GM12878 (cell line): Measurements from ENCODE around the gene RETNLB. TPM values are rescaled to one million over a fixed set of nuclear protein-coding genes. Genes with fewer than 3 reads are reported as not detected.

Source experiments
- ATAC-seq: fragments of 200-7000 bp; cut with Tn5 transposase; 3 replicates; pipeline ENCODE4 v1.9.1; 2020; ENCODE audit warnings: mild to moderate bottlenecking, moderate library complexity
- BruUV-seq: library from RNA; stranded (reverse); fragments of 400-500 nt; replicated peaks from 2 replicates; lab custom pipeline; 2021; lab: Mats Ljungman, UMichigan
- CTCF ChIA-PET: fragments of 300-600 bp; sonication (Branson Sonifier 250); formaldehyde crosslinking; extraction: SDS; loops from one replicate; lab custom pipeline; 2021; ENCODE audit warnings: inconsistent platforms; lab: Yijun Ruan, JAX
- POLR2A ChIA-PET: fragments of 350-600 bp; formaldehyde crosslinking; extraction: SDS; loops from one replicate; lab custom pipeline; 2021; ENCODE audit warnings: inconsistent platforms; lab: Charles Lee
- RAD21 ChIA-PET: fragments of 300-600 bp; sonication (Branson Sonifier 250); formaldehyde crosslinking; loops from one replicate; lab custom pipeline; 2023; ENCODE audit warnings: antibody characterized with exemption; ENCODE audit not compliant: unreplicated experiment; lab: Charles Lee
- SMC1A ChIA-PET: fragments of 300-600 bp; sonication (Branson Sonifier 250); formaldehyde crosslinking; loops from one replicate; lab custom pipeline; 2023; ENCODE audit not compliant: unreplicated experiment, uncharacterized antibody; lab: Charles Lee
- DNase-seq: peaks from one replicate; pipeline ENCODE4 v3.0.0-alpha.2; 2011; ENCODE audit warnings: low read depth, low spot score
- FAIRE-seq: peaks from 3 replicates; lab custom pipeline; 2011; peaks lifted over from hg19 to GRCh38; lab: Jason Lieb, UNC
- H2AFZ ChIP-seq: 2 replicates; pipeline ENCODE4 v1.6.0; 2011; ENCODE audit warnings: low read depth, low read length, control low read depth; ENCODE audit not compliant: control insufficient read depth
- H3K27ac ChIP-seq: 2 replicates; pipeline ENCODE4 v1.5.1; 2011; ENCODE audit warnings: control low read depth; ENCODE audit not compliant: control insufficient read depth, insufficient read depth
- H3K27me3 ChIP-seq, 2 experiments: replicated peaks in 1 of 2; 2 replicates each; pipeline versions ENCODE4 v1.6.0 to v1.6.1; 2011; ENCODE audit warnings: low read length in 1 of 2; ENCODE audit not compliant: control insufficient read depth in 2 of 2, insufficient read depth in 2 of 2
- H3K36me3 ChIP-seq, 2 experiments: 2 replicates each; pipeline ENCODE4 v1.5.1; 2011; ENCODE audit warnings: low read length in 1 of 2; ENCODE audit not compliant: control insufficient read depth in 2 of 2, insufficient read depth in 2 of 2
- H3K4me1 ChIP-seq: 2 replicates; pipeline ENCODE4 v1.6.1; 2011; ENCODE audit warnings: mild to moderate bottlenecking, low read length, moderate library complexity, mixed read lengths; ENCODE audit not compliant: control insufficient read depth, insufficient read depth
- H3K4me2 ChIP-seq: 2 replicates; pipeline ENCODE4 v1.6.0; 2011; ENCODE audit warnings: control low read depth; ENCODE audit not compliant: control insufficient read depth, insufficient read depth
- H3K4me3 ChIP-seq: fragments of 200-600 bp; sonication (generic); 2 replicates; pipeline ENCODE4 v1.5.1; 2016
- H3K79me2 ChIP-seq: 2 replicates; pipeline ENCODE4 v1.6.0; 2011; ENCODE audit warnings: low read length; ENCODE audit not compliant: control insufficient read depth, insufficient read depth
- H3K9ac ChIP-seq: 2 replicates; pipeline ENCODE4 v1.8.0; 2011; ENCODE audit warnings: low read length, control low read depth, mixed read lengths; ENCODE audit not compliant: control insufficient read depth, insufficient read depth
- H3K9me3 ChIP-seq: replicated peaks from 3 replicates; pipeline ENCODE4 v1.5.1; 2011; ENCODE audit warnings: mild to moderate bottlenecking, low read length; ENCODE audit not compliant: control insufficient read depth, insufficient read depth
- H4K20me1 ChIP-seq: 2 replicates; pipeline ENCODE4 v1.6.0; 2011; ENCODE audit not compliant: control insufficient read depth, insufficient read depth
- ATF2 ChIP-seq: IDR thresholded peaks from 2 replicates; pipeline ENCODE4 v1.6.1; 2012; ENCODE audit warnings: low read length, inconsistent platforms
- BHLHE40 ChIP-seq, 2 experiments: fragments of 450-650 bp in 1 of 2; IDR thresholded peaks; 2 replicates each; pipeline ENCODE4 v1.6.1; 2011 to 2017; ENCODE audit warnings: low read depth in 2 of 2, borderline replicate concordance in 1 of 2, improper control_type of control experiment in 1 of 2, low read length in 1 of 2, mild to moderate bottlenecking in 1 of 2
- CEBPB ChIP-seq, 2 experiments: fragments of 150-350 bp in 1 of 2; IDR thresholded peaks; 2 replicates each; pipeline ENCODE4 v1.6.1; 2012 to 2014; ENCODE audit warnings: low read depth in 2 of 2, low read length in 2 of 2, borderline replicate concordance in 1 of 2, inconsistent platforms in 1 of 2
- CHD1 ChIP-seq: IDR thresholded peaks from 2 replicates; pipeline ENCODE4 v1.6.1; 2012; ENCODE audit warnings: low read depth, low read length, improper control_type of control experiment
- ESRRA ChIP-seq: IDR thresholded peaks from 2 replicates; pipeline ENCODE4 v1.6.1; 2012; ENCODE audit warnings: mild to moderate bottlenecking, low read length, improper control_type of control experiment
- GABPA ChIP-seq: IDR thresholded peaks from 2 replicates; pipeline ENCODE4 v1.6.1; 2014; ENCODE audit warnings: antibody characterized with exemption, low read depth, mild to moderate bottlenecking, inconsistent platforms
- MXI1 ChIP-seq: fragments of 150-350 bp; IDR thresholded peaks from 2 replicates; pipeline ENCODE4 v1.6.1; 2011; ENCODE audit warnings: low read depth, mild to moderate bottlenecking, inconsistent platforms, low read length, improper control_type of control experiment
- RB1 ChIP-seq: fragments of 450-650 bp; formaldehyde crosslinking; IDR thresholded peaks from 2 replicates; pipeline ENCODE4 v1.6.1; 2017; ENCODE audit warnings: mild to moderate bottlenecking, borderline replicate concordance
- TBL1XR1 ChIP-seq: IDR thresholded peaks from 2 replicates; pipeline ENCODE4 v1.6.1; 2012; ENCODE audit warnings: low read depth, low read length, improper control_type of control experiment
- TCF7 ChIP-seq: IDR thresholded peaks from 2 replicates; pipeline ENCODE4 v1.6.1; 2014; ENCODE audit warnings: antibody characterized with exemption, borderline replicate concordance
- YY1 ChIP-seq: IDR thresholded peaks from 2 replicates; pipeline ENCODE4 v1.6.1; 2011; ENCODE audit warnings: low read depth, mild to moderate bottlenecking, low read length
- ZBED1 ChIP-seq: IDR thresholded peaks from 2 replicates; pipeline ENCODE4 v1.6.1; 2016; ENCODE audit warnings: borderline replicate concordance
- ZBTB40 ChIP-seq: fragments of 450-650 bp; IDR thresholded peaks from 2 replicates; pipeline ENCODE4 v1.6.1; 2016; ENCODE audit warnings: mild to moderate bottlenecking, moderate library complexity, borderline replicate concordance
- ZSCAN29 ChIP-seq: fragments of 450-650 bp; IDR thresholded peaks from 2 replicates; pipeline ENCODE4 v1.6.1; 2017; ENCODE audit warnings: mild to moderate bottlenecking, moderate library complexity
- WGBS: methylation state at CpG from one replicate; pipeline ENCODE4 v1.1.6; 2016; ENCODE audit warnings: low lambda C conversion rate; ENCODE audit not compliant: insufficient replicate concordance, insufficient coverage; ENCODE audit errors: missing lambda C conversion rate; 5-methylcytosine and 5-hydroxymethylcytosine counted together
- in situ Hi-C: fragments of 300-500 bp; cut with MboI; formaldehyde crosslinking; loops from 9 replicates; pipeline ENCODE4 v1.14.3; 2018; ENCODE audit warnings: mixed read lengths
- intact Hi-C: fragments of 100-400 bp; cut with micrococcal nuclease; formaldehyde crosslinking; loops from one replicate; pipeline ENCODE4 v1.14.2; 2022; ENCODE audit not compliant: unreplicated experiment
- polyA plus RNA-seq, 11 experiments: library from polyadenylated mRNA; depleted of rRNA in 4 of 11; unstranded in 6 of 11; stranded (reverse) in 5 of 11; fragments of >200 nt; fragmentation: Nextera tagmentation in 4 of 11; fragmentation: Illumina TruSeq in 1 of 11; extraction: Ambion mirVana in 4 of 11; extraction: Trizol in 1 of 11; gene quantifications; 1 replicate in 1 of 11; 2 replicates in 10 of 11; pipeline versions ENCODE4 v1.2.1 to v1.2.3, GENCODE V29; 2011 to 2016; ENCODE audit warnings: inconsistent platforms in 2 of 11, missing spikeins in 2 of 11, low read depth in 1 of 11
- total RNA-seq, 4 experiments: library from RNA; depleted of rRNA in 3 of 4; stranded (reverse); fragments of >200 nt in 3 of 4; fragmentation: Illumina TruSeq in 1 of 4; extraction: Trizol in 1 of 4; gene quantifications; 2 replicates each; pipeline versions ENCODE4 v1.2.1 to v1.2.3, GENCODE V29; 2013 to 2021

Gene RETNLB
- total and polyA plus RNA-seq, 10 of the 15 experiments (the other 5 are each of a cell fraction or from before 2014, with no cell fraction given): not detected

GRCh38 chr3:108755686-108756085, 1.5 kb downstream of the RETNLB start:
- Histone ChIP-seq H3K27ac (no peak overlapping the region), H2AFZ (no peak overlapping the region), H3K79me2 (no peaks in the 10 kb centered on the region)
- no peak for DNase-seq
- TF ChIP-seq RB1 (no peak), TBL1XR1 (no peak), BHLHE40 (IDR thresholded peaks at IDR 0.05; ENCODE audit: borderline replicate concordance in 1 of 2, low read depth in 2 of 2, low read length in 1 of 2) (no peak), MXI1 (no peak), ESRRA (no peak), TCF7 (no peak), CEBPB (IDR thresholded peaks at IDR 0.05; ENCODE audit: borderline replicate concordance in 1 of 2, low read depth in 2 of 2, low read length in 2 of 2) (no peak)
- TF ChIP-seq, all 136 proteins: peak for 0
- ATAC-seq (no peak; the same call in 2 of the 3 replicates), FAIRE-seq (no peak)
- intact Hi-C loops (no loop called here), in situ Hi-C loops (no loop called here)
- no peak overlapping the region for H3K9ac ChIP-seq
- no peaks in the 10 kb centered on the region for H3K9me3 ChIP-seq
- 11% methylated on average over 5 of the region's 5 CpGs for WGBS
- ChIA-PET SMC1A (interaction anchor here (0.7 kb wide), 1 partner anchor 240 kb away, joined by 3 read pairs; no protein-coding TSS in a partner anchor), CTCF (no interaction called here), POLR2A (no interaction called here), RAD21 (interaction anchor here (0.6 kb wide), 1 partner anchor 30 kb away, joined by 3 read pairs; no protein-coding TSS in a partner anchor)
- BruUV-seq: no TSS peak
- H3K27me3 ChIP-seq: no peaks in the 10 kb centered on the region
- H3K36me3 ChIP-seq: no peaks in the 10 kb centered on the region
- H3K4me1 ChIP-seq: no peaks in the 10 kb centered on the region
- no peak overlapping the region for H3K4me3 ChIP-seq
- H4K20me1 ChIP-seq: no peaks in the 10 kb centered on the region
- H3K4me2 ChIP-seq: no peak overlapping the region

- SMC1A ChIA-PET: no interaction called here
- Histone ChIP-seq H2AFZ (no peak overlapping the region), H3K4me3 (no peak overlapping the region), H3K27me3 (no peaks in the 10 kb centered on the region), H3K4me1 (no peaks in the 10 kb centered on the region), H3K27ac (no peak overlapping the region), H4K20me1 (no peaks in the 10 kb centered on the region), H3K9ac (no peak overlapping the region), H3K79me2 (no peaks in the 10 kb centered on the region), H3K4me2 (no peak overlapping the region), H3K9me3 (no peaks in the 10 kb centered on the region), H3K36me3 (no peaks in the 10 kb centered on the region)
- no peak for FAIRE-seq
- in situ Hi-C loops: no loop called here
- WGBS: 5% methylated on average over 5 of the region's 5 CpGs
- no peak for ATAC-seq
- RAD21 ChIA-PET: no interaction called here
- BruUV-seq: no TSS peak
- intact Hi-C loops: no loop called here
- POLR2A ChIA-PET: no interaction called here
- CTCF ChIA-PET: no interaction called here
- no peak for DNase-seq
- TF ChIP-seq ZBTB40 (no peak), CHD1 (no peak), ZBED1 (no peak), YY1 (no peak), GABPA (no peak), ATF2 (no peak), ZSCAN29 (no peak)
Observed at GRCh38 chr3:108744762-108745161, 12.4 kb downstream of the RETNLB start.
